GM12874 (cell line): ENCODE results near the gene GUCD1.

Experiments used
- CTCF ChIP-seq: IDR thresholded peaks from 2 replicates; pipeline ENCODE4 v1.5.1; 2011; ENCODE audit warnings: low read depth, mild to moderate bottlenecking, control low read depth, low read length, moderate library complexity; ENCODE audit not compliant: insufficient read depth

GUCD1 gene

GRCh38 chr22:24519496-24519895 lies 35.4 kb downstream of the GUCD1 start:
- no peak for TF ChIP-seq CTCF

GRCh38 chr22:24518771-24519485 lies 36.0 kb downstream of the GUCD1 start:
- no peak for TF ChIP-seq CTCF

GRCh38 chr22:24518228-24518627 lies 36.7 kb downstream of the GUCD1 start:
- TF ChIP-seq CTCF: no peak

- TF ChIP-seq CTCF: no peak
Observed at GRCh38 chr22:24517446-24517845, 37.5 kb downstream of the GUCD1 start.

GRCh38 chr22:24516301-24516737 lies 38.6 kb downstream of the GUCD1 start:
- TF ChIP-seq CTCF: no peak

- TF ChIP-seq CTCF: no peak
Observed at GRCh38 chr22:24515027-24515338, 40.0 kb downstream of the GUCD1 start.

- TF ChIP-seq CTCF: no peak
Observed at GRCh38 chr22:24514241-24515026, 40.5 kb downstream of the GUCD1 start.
